HEK293T (cell line): ENCODE data around the gene IPO13.

ENCODE experiments used
- ARNT ChIP-seq: fragments of 450-650 bp; IDR thresholded peaks from 2 replicates; pipeline ENCODE4 v1.6.1; 2017; ENCODE audit warnings: mild to moderate bottlenecking
- BHLHE40 ChIP-seq: fragments of 450-650 bp; IDR thresholded peaks from 2 replicates; pipeline ENCODE4 v1.6.1; 2016; ENCODE audit warnings: mild to moderate bottlenecking, moderate library complexity, borderline replicate concordance
- CTBP1 ChIP-seq: fragments of 450-650 bp; IDR thresholded peaks from 2 replicates; pipeline ENCODE4 v1.6.1; 2016; ENCODE audit warnings: borderline replicate concordance
- ELF4 ChIP-seq: fragments of 450-650 bp; IDR thresholded peaks from 2 replicates; pipeline ENCODE4 v1.6.1; 2017; ENCODE audit warnings: antibody characterized with exemption
- FOXA1 ChIP-seq: fragments of 450-650 bp; IDR thresholded peaks from 2 replicates; pipeline ENCODE4 v1.6.1; 2016; ENCODE audit warnings: mild to moderate bottlenecking
- HDGF ChIP-seq: fragments of 450-650 bp; IDR thresholded peaks from 2 replicates; pipeline ENCODE4 v1.6.1; 2017; ENCODE audit warnings: antibody characterized with exemption, borderline replicate concordance
- NFRKB ChIP-seq: fragments of 450-650 bp; IDR thresholded peaks from 2 replicates; pipeline ENCODE4 v1.6.1; 2016; ENCODE audit warnings: mild to moderate bottlenecking, moderate library complexity
- PKNOX1 ChIP-seq: fragments of 450-650 bp; IDR thresholded peaks from 2 replicates; pipeline ENCODE4 v1.6.1; 2016
- SUZ12 ChIP-seq: fragments of 450-650 bp; IDR thresholded peaks from 2 replicates; pipeline ENCODE4 v1.6.1; 2016; ENCODE audit warnings: mild to moderate bottlenecking

DNA sequence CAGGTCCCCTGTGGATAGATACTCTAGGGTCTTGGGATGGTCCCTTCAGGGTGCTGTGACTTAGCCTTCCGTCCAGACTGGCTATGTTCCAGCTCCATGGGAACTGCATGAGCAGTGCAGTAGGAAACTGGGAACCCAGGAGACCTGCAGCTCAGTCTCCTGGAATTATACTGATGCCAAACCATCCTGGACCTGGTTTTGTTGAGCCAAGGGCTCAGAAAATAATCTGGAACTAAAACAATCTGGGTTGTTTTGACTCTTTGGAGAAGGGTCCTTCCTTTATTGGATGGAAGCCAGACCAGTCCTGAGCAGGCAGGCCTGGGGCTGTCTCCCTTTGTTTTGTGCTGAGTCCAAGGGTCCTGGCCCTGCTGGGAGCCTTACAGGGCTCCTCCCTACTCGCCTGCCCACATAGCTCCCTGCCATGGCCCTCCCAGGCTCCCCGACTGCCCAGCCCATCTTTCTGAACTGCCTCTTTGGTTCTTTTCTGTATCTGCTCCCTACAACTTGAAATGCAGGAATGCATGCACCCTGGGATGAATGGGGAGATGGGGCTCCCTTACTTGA, 1.2 kb downstream of the IPO13 start:
- no peak for TF ChIP-seq PKNOX1
- TF ChIP-seq NFRKB: no peak
- TF ChIP-seq BHLHE40: no peak
- TF ChIP-seq CTBP1: no peak
- no peak for TF ChIP-seq SUZ12
- no peak for TF ChIP-seq ARNT
- TF ChIP-seq FOXA1: no peak
- TF ChIP-seq HDGF: no peak
- TF ChIP-seq ELF4: no peak
